Astrocyte (in vitro differentiated cells and primary cell): Measurements from ENCODE around the gene FZD7. TPM values are rescaled to one million over a fixed set of nuclear protein-coding genes. Genes with fewer than 3 reads are reported as not detected.

Source experiments
- DNase-seq: peaks from one replicate; pipeline ENCODE4 v3.0.0-alpha.2; 2010; ENCODE audit warnings: low read depth
- FAIRE-seq: peaks from 2 replicates; lab custom pipeline; 2011; peaks lifted over from hg19 to GRCh38; lab: Jason Lieb, UNC
- H2AFZ ChIP-seq: 2 replicates; pipeline ENCODE4 v1.6.0; 2012; ENCODE audit warnings: low read depth, low read length, inconsistent platforms
- H3K27ac ChIP-seq: 2 replicates; pipeline ENCODE4 v1.5.1; 2011; ENCODE audit warnings: low read depth, low read length, inconsistent platforms
- H3K27me3 ChIP-seq: 2 replicates; pipeline ENCODE4 v1.6.0; 2011; ENCODE audit warnings: low read length, inconsistent platforms; ENCODE audit not compliant: insufficient read depth
- H3K36me3 ChIP-seq: 2 replicates; pipeline ENCODE4 v1.5.1; 2011; ENCODE audit warnings: low read length, inconsistent platforms; ENCODE audit not compliant: insufficient read depth
- H3K4me1 ChIP-seq: 2 replicates; pipeline ENCODE4 v1.5.1; 2011; ENCODE audit warnings: low read length, inconsistent platforms; ENCODE audit not compliant: insufficient read depth
- H3K4me2 ChIP-seq: 2 replicates; pipeline ENCODE4 v1.6.0; 2012; ENCODE audit warnings: low read length, inconsistent platforms
- H3K4me3 ChIP-seq: 2 replicates; pipeline ENCODE4 v1.5.1; 2011; ENCODE audit warnings: low read depth, mild to moderate bottlenecking, low read length, inconsistent platforms; ENCODE audit not compliant: insufficient read depth
- H3K79me2 ChIP-seq: 2 replicates; pipeline ENCODE4 v1.6.0; 2012; ENCODE audit warnings: mild to moderate bottlenecking, low read length, inconsistent platforms; ENCODE audit not compliant: insufficient read depth
- H3K9ac ChIP-seq: 2 replicates; pipeline ENCODE4 v1.6.0; 2012; ENCODE audit warnings: mild to moderate bottlenecking, low read length, inconsistent platforms
- H3K9me3 ChIP-seq: 2 replicates; pipeline ENCODE4 v1.5.1; 2012; ENCODE audit warnings: low read depth, mild to moderate bottlenecking, low read length, inconsistent platforms; ENCODE audit not compliant: insufficient read depth
- H4K20me1 ChIP-seq: 2 replicates; pipeline ENCODE4 v1.6.0; 2012; ENCODE audit warnings: low read length, inconsistent platforms; ENCODE audit not compliant: insufficient read depth
- H3K27ac Mint-ChIP-seq: one replicate; pipeline ENCODE4 v1.8.0; 2021; ENCODE audit warnings: mild to moderate bottlenecking, mixed read lengths; ENCODE audit not compliant: unreplicated experiment
- H3K27me3 Mint-ChIP-seq: one replicate; pipeline ENCODE4 v1.8.0; 2021; ENCODE audit warnings: low read depth, mixed read lengths; ENCODE audit not compliant: unreplicated experiment
- H3K36me3 Mint-ChIP-seq: one replicate; pipeline ENCODE4 v1.8.0; 2021; ENCODE audit warnings: low read depth, mixed read lengths; ENCODE audit not compliant: unreplicated experiment
- H3K4me1 Mint-ChIP-seq: one replicate; pipeline ENCODE4 v1.8.0; 2021; ENCODE audit warnings: low read depth, mixed read lengths; ENCODE audit not compliant: unreplicated experiment
- H3K4me3 Mint-ChIP-seq: one replicate; pipeline ENCODE4 v1.8.0; 2021; ENCODE audit warnings: mild to moderate bottlenecking, moderate library complexity, mixed read lengths; ENCODE audit not compliant: unreplicated experiment
- H3K9me3 Mint-ChIP-seq: one replicate; pipeline ENCODE4 v1.8.0; 2021; ENCODE audit warnings: mild to moderate bottlenecking, mixed read lengths; ENCODE audit not compliant: unreplicated experiment
- EZH2 ChIP-seq: IDR thresholded peaks from 2 replicates; pipeline ENCODE4 v1.6.1; 2012; ENCODE audit warnings: mild to moderate bottlenecking, low read length, inconsistent platforms; ENCODE audit not compliant: insufficient read depth
- total RNA-seq: library from RNA; stranded (reverse); gene quantifications from 2 replicates; pipeline ENCODE4 v1.2.1, GENCODE V29; 2021
- TF ChIP-seq, protein P1 (sequence below): IDR thresholded peaks from 2 replicates; pipeline ENCODE4 v1.5.1; 2011; ENCODE audit warnings: low read depth, mild to moderate bottlenecking, inconsistent platforms, low read length, moderate library complexity; ENCODE audit not compliant: insufficient read depth

FZD7 gene
- total RNA-seq, 1 donor from 2014 or later = 61.5 TPM

DNA sequence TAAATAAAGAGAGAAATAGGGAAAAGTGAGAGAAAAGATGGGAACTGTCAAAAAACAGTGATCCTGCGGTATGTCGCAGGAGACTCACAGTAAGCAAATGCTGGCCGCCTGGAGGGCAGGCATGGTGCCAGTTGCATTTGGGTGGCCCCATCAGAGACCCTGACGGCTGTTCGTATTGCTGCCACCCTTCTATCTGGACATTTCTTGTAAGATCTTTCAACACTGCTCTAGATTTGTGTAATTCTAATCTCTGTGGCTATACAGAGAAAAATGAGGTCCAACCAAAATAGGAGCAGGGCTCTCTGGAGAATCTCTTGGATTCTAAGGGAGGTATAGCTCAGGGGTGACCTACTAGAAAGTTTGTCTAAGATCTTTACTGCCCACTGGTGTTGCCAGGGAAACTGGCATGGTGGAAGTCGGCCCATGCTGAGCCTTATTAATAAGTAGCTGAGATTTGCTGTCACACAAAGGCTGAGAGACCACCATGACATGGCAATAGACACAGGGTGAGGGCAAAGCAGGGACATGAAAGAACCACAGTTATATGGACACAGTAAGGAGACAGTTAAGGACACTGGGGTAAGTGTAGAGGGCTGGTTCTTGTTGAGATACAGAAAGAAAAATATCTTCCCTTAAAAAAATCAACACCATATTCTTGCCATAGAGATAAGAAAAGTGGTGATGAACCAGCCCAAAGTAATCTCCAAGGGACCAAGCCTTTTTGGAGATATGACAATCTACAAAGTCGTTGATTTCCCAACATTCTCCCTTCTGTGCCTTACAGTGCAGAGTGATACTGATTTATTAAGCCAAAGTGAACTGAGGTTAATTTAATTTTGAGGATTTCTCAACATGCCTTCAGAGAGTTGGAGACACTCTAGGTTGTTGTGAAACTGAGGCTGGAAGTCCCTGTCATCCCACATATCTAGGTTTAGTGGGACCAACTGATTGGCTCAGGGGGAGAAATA lies 26.4 kb upstream of the FZD7 start:
- no peak overlapping the region for H3K27ac Mint-ChIP-seq
- Histone ChIP-seq H3K27me3 (no peaks in the 10 kb centered on the region), H3K27ac (no peak overlapping the region), H4K20me1 (no peaks in the 10 kb centered on the region), H3K9ac (no peak overlapping the region), H3K4me3 (no peak overlapping the region), H3K79me2 (no peaks in the 10 kb centered on the region), H3K4me1 (no peaks in the 10 kb centered on the region), H3K4me2 (no peak overlapping the region), H3K36me3 (no peaks in the 10 kb centered on the region), H3K9me3 (no peaks in the 10 kb centered on the region), H2AFZ (no peak overlapping the region)
- no peaks in the 10 kb centered on the region for H3K36me3 Mint-ChIP-seq
- TF ChIP-seq, protein P1, sequence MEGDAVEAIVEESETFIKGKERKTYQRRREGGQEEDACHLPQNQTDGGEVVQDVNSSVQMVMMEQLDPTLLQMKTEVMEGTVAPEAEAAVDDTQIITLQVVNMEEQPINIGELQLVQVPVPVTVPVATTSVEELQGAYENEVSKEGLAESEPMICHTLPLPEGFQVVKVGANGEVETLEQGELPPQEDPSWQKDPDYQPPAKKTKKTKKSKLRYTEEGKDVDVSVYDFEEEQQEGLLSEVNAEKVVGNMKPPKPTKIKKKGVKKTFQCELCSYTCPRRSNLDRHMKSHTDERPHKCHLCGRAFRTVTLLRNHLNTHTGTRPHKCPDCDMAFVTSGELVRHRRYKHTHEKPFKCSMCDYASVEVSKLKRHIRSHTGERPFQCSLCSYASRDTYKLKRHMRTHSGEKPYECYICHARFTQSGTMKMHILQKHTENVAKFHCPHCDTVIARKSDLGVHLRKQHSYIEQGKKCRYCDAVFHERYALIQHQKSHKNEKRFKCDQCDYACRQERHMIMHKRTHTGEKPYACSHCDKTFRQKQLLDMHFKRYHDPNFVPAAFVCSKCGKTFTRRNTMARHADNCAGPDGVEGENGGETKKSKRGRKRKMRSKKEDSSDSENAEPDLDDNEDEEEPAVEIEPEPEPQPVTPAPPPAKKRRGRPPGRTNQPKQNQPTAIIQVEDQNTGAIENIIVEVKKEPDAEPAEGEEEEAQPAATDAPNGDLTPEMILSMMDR = no peak
- no peak for TF ChIP-seq EZH2
- no peaks in the 10 kb centered on the region for H3K9me3 Mint-ChIP-seq
- peaks cover 7% of the 10 kb centered on the region for H3K27me3 Mint-ChIP-seq
- no peak overlapping the region for H3K4me3 Mint-ChIP-seq
- FAIRE-seq (no peak), DNase-seq (no peak)
- peaks cover 6% of the 10 kb centered on the region for H3K4me1 Mint-ChIP-seq

DNA sequence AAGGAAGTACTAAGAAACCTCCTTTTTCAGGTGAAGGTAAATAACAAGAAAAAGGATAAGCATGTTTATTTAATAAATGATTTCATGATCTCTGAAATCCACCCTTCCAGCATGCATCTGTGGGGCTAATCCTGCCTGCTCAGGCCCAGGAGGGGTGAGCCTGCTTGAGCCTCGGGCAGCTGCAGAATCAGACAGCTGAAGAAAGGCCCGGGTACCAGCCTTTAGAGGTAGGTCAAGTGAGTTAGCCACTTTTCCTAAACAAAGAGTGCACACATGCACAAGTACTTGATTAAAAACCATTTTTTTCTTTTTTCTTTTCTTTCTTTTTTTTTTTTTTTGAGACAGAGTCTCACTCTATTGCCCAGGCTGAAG lies 25.7 kb upstream of the FZD7 start:
- Mint-ChIP-seq H3K27me3 (peaks cover 7% of the 10 kb centered on the region), H3K9me3 (no peaks in the 10 kb centered on the region), H3K27ac (no peak overlapping the region), H3K4me1 (peaks cover 6% of the 10 kb centered on the region), H3K36me3 (no peaks in the 10 kb centered on the region), H3K4me3 (no peak overlapping the region)
- no peaks in the 10 kb centered on the region for H4K20me1 ChIP-seq
- no peaks in the 10 kb centered on the region for H3K4me1 ChIP-seq
- no peaks in the 10 kb centered on the region for H3K9me3 ChIP-seq
- no peaks in the 10 kb centered on the region for H3K79me2 ChIP-seq
- no peak overlapping the region for H2AFZ ChIP-seq
- H3K4me3 ChIP-seq = no peak overlapping the region
- DNase-seq = no peak
- no peaks in the 10 kb centered on the region for H3K27me3 ChIP-seq
- no peak overlapping the region for H3K9ac ChIP-seq
- no peak for FAIRE-seq
- no peak overlapping the region for H3K4me2 ChIP-seq
- no peaks in the 10 kb centered on the region for H3K36me3 ChIP-seq
- no peak overlapping the region for H3K27ac ChIP-seq
- no peak for TF ChIP-seq EZH2
- TF ChIP-seq, protein P1 = no peak

DNA sequence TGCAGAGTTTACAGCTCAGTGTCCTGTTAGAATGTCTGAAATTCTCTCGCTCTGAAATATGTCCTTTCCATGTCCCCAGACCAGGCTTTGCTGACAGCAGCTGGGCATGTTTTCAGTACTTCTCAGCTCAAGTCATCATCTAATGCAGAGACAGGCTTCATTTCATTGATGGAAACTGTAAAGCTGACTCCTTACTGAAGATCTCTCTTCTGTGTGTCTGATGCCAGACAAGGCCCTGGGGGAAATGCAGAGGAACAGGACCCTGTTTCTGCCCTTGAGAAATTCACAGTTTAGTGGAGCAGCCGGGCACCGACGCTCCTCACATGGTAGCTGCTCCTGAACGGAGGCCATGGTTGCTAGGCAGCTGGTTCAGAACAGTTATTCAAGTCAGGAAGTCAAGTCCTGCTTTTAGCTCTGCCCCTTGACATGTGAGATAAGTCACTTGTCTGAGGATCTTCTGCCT lies 24.6 kb upstream of the FZD7 start:
- Histone ChIP-seq H3K27me3 (no peaks in the 10 kb centered on the region), H2AFZ (no peak overlapping the region), H3K9me3 (no peaks in the 10 kb centered on the region), H3K4me3 (no peak overlapping the region), H3K4me1 (no peaks in the 10 kb centered on the region), H3K9ac (no peak overlapping the region), H3K27ac (no peak overlapping the region), H4K20me1 (no peaks in the 10 kb centered on the region), H3K36me3 (no peaks in the 10 kb centered on the region), H3K4me2 (no peak overlapping the region), H3K79me2 (no peaks in the 10 kb centered on the region)
- Mint-ChIP-seq H3K4me1 (peaks cover 7% of the 10 kb centered on the region), H3K36me3 (no peaks in the 10 kb centered on the region), H3K9me3 (no peaks in the 10 kb centered on the region), H3K4me3 (no peak overlapping the region), H3K27me3 (peaks cover 7% of the 10 kb centered on the region), H3K27ac (no peak overlapping the region)
- TF ChIP-seq, protein P1 = no peak
- TF ChIP-seq EZH2 = no peak
- DNase-seq (no peak), FAIRE-seq (no peak)
